IMR-90 (cell line): Measurements from ENCODE around the gene CACNA1I. TPM values are rescaled to one million over a fixed set of nuclear protein-coding genes. Genes with fewer than 3 reads are reported as not detected.

Experiments used
- ATAC-seq: fragments of 200-7000 bp; cut with Tn5 transposase; 2 replicates; pipeline ENCODE4 v1.9.1; 2020; ENCODE audit warnings: low read depth, mild to moderate bottlenecking, moderate library complexity
- BruUV-seq: library from RNA; stranded (reverse); fragments of 400-500 nt; replicated peaks from 2 replicates; lab custom pipeline; 2021; lab: Mats Ljungman, UMichigan
- CTCF ChIA-PET: fragments of 300-600 bp; formaldehyde crosslinking; extraction: SDS; loops from one replicate; lab custom pipeline; 2021; ENCODE audit warnings: antibody characterized with exemption; lab: Yijun Ruan, JAX
- POLR2A ChIA-PET: fragments of 300-600 bp; sonication (Branson Sonifier 250); formaldehyde crosslinking; loops from one replicate; lab custom pipeline; 2022; ENCODE audit warnings: antibody characterized with exemption; ENCODE audit not compliant: unreplicated experiment; lab: Charles Lee
- DNase-seq: peaks from one replicate; pipeline ENCODE4 v3.0.0; 2013
- H2AFZ ChIP-seq: replicated peaks from 2 replicates; pipeline ENCODE3; 2013; ENCODE audit warnings: low read length, mild to moderate bottlenecking; ENCODE audit not compliant: poor library complexity
- H2AK5ac ChIP-seq: 2 replicates; pipeline ENCODE4 v1.6.1; 2013; ENCODE audit warnings: low read depth, low read length, inconsistent platforms
- H2AK9ac ChIP-seq: replicated peaks from 2 replicates; pipeline ENCODE3; 2013; ENCODE audit warnings: mild to moderate bottlenecking, low read depth, low read length, moderate library complexity; ENCODE audit not compliant: poor library complexity
- H2BK120ac ChIP-seq: 2 replicates; pipeline ENCODE4 v1.6.1; 2013; ENCODE audit warnings: low read depth, low read length, inconsistent platforms
- H2BK15ac ChIP-seq: 3 replicates; pipeline ENCODE4 v1.6.1; 2013; ENCODE audit warnings: low read depth, low read length, inconsistent platforms
- H2BK20ac ChIP-seq: 2 replicates; pipeline ENCODE4 v1.6.1; 2013; ENCODE audit warnings: low read depth, mild to moderate bottlenecking, inconsistent platforms, low read length, moderate library complexity
- H2BK5ac ChIP-seq: 2 replicates; pipeline ENCODE4 v1.6.1; 2013; ENCODE audit warnings: mild to moderate bottlenecking, low read depth, low read length, inconsistent platforms; ENCODE audit not compliant: poor library complexity, severe bottlenecking
- H3K14ac ChIP-seq: replicated peaks from 2 replicates; pipeline ENCODE4 v1.6.1; 2013; ENCODE audit warnings: low read depth, low read length, inconsistent platforms
- H3K18ac ChIP-seq: 2 replicates; pipeline ENCODE4 v1.6.1; 2013; ENCODE audit warnings: low read depth, low read length, control low read depth
- H3K23ac ChIP-seq: 2 replicates; pipeline ENCODE4 v1.6.1; 2013; ENCODE audit warnings: low read depth, low read length, inconsistent platforms
- H3K27ac ChIP-seq: 2 replicates; pipeline ENCODE4 v1.5.1; 2013; ENCODE audit warnings: mild to moderate bottlenecking, control low read depth, low read length; ENCODE audit not compliant: insufficient read depth
- H3K27me3 ChIP-seq: 2 replicates; pipeline ENCODE4 v1.6.1; 2013; ENCODE audit warnings: low read length; ENCODE audit not compliant: control insufficient read depth, insufficient read depth
- H3K36me3 ChIP-seq: 2 replicates; pipeline ENCODE4 v1.6.1; 2013; ENCODE audit warnings: low read length, mixed read lengths; ENCODE audit not compliant: control insufficient read depth, insufficient read depth
- H3K4ac ChIP-seq: 2 replicates; pipeline ENCODE4 v1.6.1; 2013; ENCODE audit warnings: low read depth, low read length, inconsistent platforms
- H3K4me1 ChIP-seq: 2 replicates; pipeline ENCODE4 v1.6.1; 2013; ENCODE audit warnings: low read length, mixed read lengths; ENCODE audit not compliant: control insufficient read depth, insufficient read depth
- H3K4me2 ChIP-seq: 2 replicates; pipeline ENCODE4 v1.6.1; 2013; ENCODE audit warnings: low read depth, mild to moderate bottlenecking, control low read depth, low read length, moderate library complexity
- H3K4me3 ChIP-seq: 2 replicates; pipeline ENCODE4 v1.5.1; 2013; ENCODE audit warnings: low read depth, mild to moderate bottlenecking, control low read depth, low read length, moderate library complexity; ENCODE audit not compliant: insufficient read depth
- H3K56ac ChIP-seq: 2 replicates; pipeline ENCODE4 v1.6.1; 2013; ENCODE audit warnings: low read length, inconsistent platforms; ENCODE audit not compliant: insufficient read depth; ENCODE audit errors: extremely low read depth
- H3K79me1 ChIP-seq, 2 experiments: 2 replicates each; pipeline ENCODE4 v1.6.1; 2013; ENCODE audit warnings: low read length in 2 of 2, inconsistent platforms in 1 of 2, low read depth in 1 of 2
- H3K9ac ChIP-seq: 2 replicates; pipeline ENCODE4 v1.6.1; 2013; ENCODE audit warnings: low read depth, low read length, control low read depth
- H3K9me1 ChIP-seq: 2 replicates; pipeline ENCODE4 v1.6.1; 2013; ENCODE audit warnings: low read length, inconsistent platforms; ENCODE audit not compliant: insufficient read depth
- H3K9me3 ChIP-seq: 2 replicates; pipeline ENCODE4 v1.6.1; 2013; ENCODE audit warnings: low read length; ENCODE audit not compliant: control insufficient read depth, insufficient read depth
- H4K20me1 ChIP-seq: 2 replicates; pipeline ENCODE4 v1.6.1; 2013; ENCODE audit warnings: low read length, inconsistent platforms; ENCODE audit not compliant: insufficient read depth
- H4K5ac ChIP-seq: 2 replicates; pipeline ENCODE4 v1.6.1; 2013; ENCODE audit warnings: mild to moderate bottlenecking, low read depth, low read length, control low read depth
- H4K8ac ChIP-seq, 2 experiments: 2 replicates each; pipeline ENCODE4 v1.6.1; 2013; ENCODE audit warnings: low read depth in 2 of 2, low read length in 2 of 2, control low read depth in 1 of 2, inconsistent platforms in 1 of 2
- H4K91ac ChIP-seq: 2 replicates; pipeline ENCODE4 v1.6.1; 2013; ENCODE audit warnings: low read depth, low read length, inconsistent platforms; ENCODE audit not compliant: insufficient read depth
- SMC3 ChIP-seq: fragments of 150-350 bp; IDR thresholded peaks from 2 replicates; pipeline ENCODE4 v1.6.1; 2016; ENCODE audit warnings: low read depth, mild to moderate bottlenecking, antibody characterized with exemption, low read length, moderate library complexity
- WGBS, 2 experiments: methylation state at CpG; one replicate each; pipeline versions ENCODE4 v1.1.5 to v1.1.7; 2013; ENCODE audit warnings: missing lambda C conversion rate in 2 of 2; ENCODE audit not compliant: insufficient read length in 1 of 2; ENCODE audit errors: extremely low coverage in 2 of 2; 5-methylcytosine and 5-hydroxymethylcytosine counted together
- dilution Hi-C: fragments of 300-500 bp; cut with HindIII; formaldehyde crosslinking; loops from one replicate; pipeline ENCODE4 v1.14.3; 2018; ENCODE audit warnings: low sequenced_read_pairs; ENCODE audit not compliant: unreplicated experiment
- in situ Hi-C: fragments of 300-500 bp; cut with MboI; formaldehyde crosslinking; loops from 3 replicates; pipeline ENCODE4 v1.14.3; 2019; ENCODE audit warnings: low sequenced_read_pairs, inconsistent platforms, mixed read lengths
- intact Hi-C: fragments of 100-400 bp; cut with micrococcal nuclease; formaldehyde crosslinking; loops from 2 replicates; pipeline ENCODE4 v1.10.0; 2022
- polyA plus RNA-seq, 3 experiments: library from polyadenylated mRNA; depleted of rRNA; stranded (reverse); fragments of >200 nt; gene quantifications; 2 replicates each; pipeline ENCODE4 v1.2.3, GENCODE V29; 2012; ENCODE audit warnings: low replicate concordance in 1 of 3
- total RNA-seq: library from RNA; depleted of rRNA; stranded (reverse); fragments of >200 nt; gene quantifications from 2 replicates; pipeline ENCODE4 v1.2.3, GENCODE V29; 2012

Gene CACNA1I
- total and polyA plus RNA-seq, 2 of the 4 experiments (the other 2 are of a cell fraction): under 0.01 to 0.02 TPM

- Histone ChIP-seq H3K9ac (no peak overlapping the region), H2AFZ (no peak overlapping the region), H2BK20ac (no peak overlapping the region), H3K36me3 (no peaks in the 10 kb centered on the region), H4K8ac (no peak overlapping the region), H4K20me1 (no peaks in the 10 kb centered on the region; the same call in 1 of the 2 replicates), H3K23ac (no peak overlapping the region), H2BK15ac (no peak overlapping the region), H3K14ac (no peak overlapping the region), H2BK5ac (no peak overlapping the region), H3K9me3 (peaks cover 3% of the 10 kb centered on the region), H3K4me2 (no peak overlapping the region), H3K79me1 (no peaks in the 10 kb centered on the region), H2BK120ac (no peak overlapping the region), H3K27me3 (peaks cover 14% of the 10 kb centered on the region; the same call in 1 of the 2 replicates), H4K91ac (no peak overlapping the region), H3K4ac (no peak overlapping the region), H3K56ac (no peak overlapping the region), H4K5ac (no peak overlapping the region), H3K9me1 (no peaks in the 10 kb centered on the region), H2AK9ac (no peak overlapping the region), H2AK5ac (no peak overlapping the region), H3K4me3 (no peak overlapping the region), H3K18ac (no peak overlapping the region), H3K4me1 (peaks cover 4% of the 10 kb centered on the region), H3K27ac (no peak overlapping the region)
- ATAC-seq (no peak), DNase-seq (no peak)
- TF ChIP-seq SMC3: no peak
- POLR2A ChIA-PET: no interaction called here
- no TSS peak for BruUV-seq
- CTCF ChIA-PET: no interaction called here
- dilution Hi-C loops: no loop called here
- intact Hi-C loops: no loop called here
- in situ Hi-C loops: no loop called here
- 95% methylated on average over 6 of the region's 12 CpGs; no CpG with 5 or more reads in 1 of the 2 experiments for WGBS, 2 experiments
Observed at GRCh38 chr22:39677967-39678366, 107.4 kb downstream of the CACNA1I start.
